ENCODE measurements around the gene ACACA.

The ACACA gene

GRCh38 chr17:37067555-37068111, 339.0 kb downstream of the ACACA start:
- no peak overlapping the region for H3K4me2 ChIP-seq (ENCODE audit: low read length)
- peaks cover 6% of the 10 kb centered on the region for H3K4me1 ChIP-seq
- H3K27ac ChIP-seq: no peak overlapping the region
- no peaks in the 10 kb centered on the region for H3K79me2 ChIP-seq
- no peaks in the 10 kb centered on the region for H3K27me3 ChIP-seq (ENCODE audit: control insufficient read depth, insufficient read depth, low read length)
- no peak for TF ChIP-seq CTCF (IDR thresholded peaks at IDR 0.05)
- no peaks in the 10 kb centered on the region for H3K9me3 ChIP-seq (ENCODE audit: control insufficient read depth, low read length)
- H3K9ac ChIP-seq: no peak overlapping the region
- H3K4me3 ChIP-seq (ENCODE audit: low read depth, low read length): no peak overlapping the region
- H3K36me3 ChIP-seq (ENCODE audit: control insufficient read depth, insufficient read depth, low read length): no peaks in the 10 kb centered on the region
- H2AFZ ChIP-seq: peak overlapping the region; percentile 55

- no peak for TF ChIP-seq CTCF (IDR thresholded peaks at IDR 0.05)
- Histone ChIP-seq H3K9ac (no peak overlapping the region), H3K9me3 (ENCODE audit: control insufficient read depth, low read length) (no peaks in the 10 kb centered on the region), H2AFZ (no peak overlapping the region), H3K27me3 (ENCODE audit: control insufficient read depth, insufficient read depth, low read length) (no peaks in the 10 kb centered on the region), H3K4me2 (ENCODE audit: low read length) (no peak overlapping the region), H3K4me3 (ENCODE audit: low read depth, low read length) (no peak overlapping the region), H3K27ac (no peak overlapping the region), H3K4me1 (peaks cover 6% of the 10 kb centered on the region), H3K79me2 (no peaks in the 10 kb centered on the region), H3K36me3 (ENCODE audit: control insufficient read depth, insufficient read depth, low read length) (no peaks in the 10 kb centered on the region)
These were observed 340.0 kb downstream of the ACACA start for GRCh38 chr17:37066322-37067255.

- no peaks in the 10 kb centered on the region for H3K79me2 ChIP-seq
- H3K36me3 ChIP-seq (ENCODE audit: control insufficient read depth, insufficient read depth, low read length): no peaks in the 10 kb centered on the region
- H3K9me3 ChIP-seq (ENCODE audit: control insufficient read depth, low read length): no peaks in the 10 kb centered on the region
- H3K4me3 ChIP-seq (ENCODE audit: low read depth, low read length): no peak overlapping the region
- no peak overlapping the region for H3K27ac ChIP-seq
- H2AFZ ChIP-seq: no peak overlapping the region
- no peak overlapping the region for H3K4me2 ChIP-seq (ENCODE audit: low read length)
- H3K9ac ChIP-seq: no peak overlapping the region
- H3K27me3 ChIP-seq (ENCODE audit: control insufficient read depth, insufficient read depth, low read length): no peaks in the 10 kb centered on the region
- H3K4me1 ChIP-seq: peaks cover 6% of the 10 kb centered on the region
- no peak for TF ChIP-seq CTCF (IDR thresholded peaks at IDR 0.05)
These were observed 340.9 kb downstream of the ACACA start for GRCh38 chr17:37065486-37066321.

- Histone ChIP-seq H3K9me3 (ENCODE audit: control insufficient read depth, low read length) (no peaks in the 10 kb centered on the region), H3K4me3 (ENCODE audit: low read depth, low read length) (no peak overlapping the region), H3K4me2 (ENCODE audit: low read length) (no peak overlapping the region), H3K27ac (no peak overlapping the region), H3K4me1 (peaks cover 6% of the 10 kb centered on the region), H3K36me3 (ENCODE audit: control insufficient read depth, insufficient read depth, low read length) (no peaks in the 10 kb centered on the region), H2AFZ (no peak overlapping the region), H3K79me2 (no peaks in the 10 kb centered on the region), H3K27me3 (ENCODE audit: control insufficient read depth, insufficient read depth, low read length) (no peaks in the 10 kb centered on the region), H3K9ac (no peak overlapping the region)
- no peak for TF ChIP-seq CTCF (IDR thresholded peaks at IDR 0.05)
These were observed 341.7 kb downstream of the ACACA start for GRCh38 chr17:37064956-37065355.
